ENCODE measurements around the gene BTBD17.
A peak's percentile ranks its signal among the peaks of the same experiment; 100 is the strongest.

BTBD17 gene

DNA sequence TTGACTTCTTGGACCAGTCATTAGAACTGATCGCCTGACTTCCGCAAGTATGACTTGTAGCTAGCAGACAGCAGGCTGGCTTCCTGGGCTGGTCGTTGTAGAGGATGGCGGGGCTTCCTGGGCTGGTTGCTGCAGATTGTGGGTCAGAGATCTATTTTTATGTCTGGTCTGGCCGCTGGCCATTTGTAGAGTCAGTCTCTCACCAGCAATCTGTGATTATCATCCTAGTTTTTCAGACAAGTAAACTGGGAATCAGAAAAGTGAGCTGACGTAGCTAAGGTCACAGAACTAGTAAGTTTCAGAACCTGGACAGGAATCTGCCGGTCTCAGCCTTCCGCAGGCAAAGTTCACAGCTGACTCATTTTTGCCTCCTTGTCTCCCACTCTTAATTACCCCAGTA is 24.7 kb upstream of the BTBD17 start:
- DNase-seq = no peak

DNA sequence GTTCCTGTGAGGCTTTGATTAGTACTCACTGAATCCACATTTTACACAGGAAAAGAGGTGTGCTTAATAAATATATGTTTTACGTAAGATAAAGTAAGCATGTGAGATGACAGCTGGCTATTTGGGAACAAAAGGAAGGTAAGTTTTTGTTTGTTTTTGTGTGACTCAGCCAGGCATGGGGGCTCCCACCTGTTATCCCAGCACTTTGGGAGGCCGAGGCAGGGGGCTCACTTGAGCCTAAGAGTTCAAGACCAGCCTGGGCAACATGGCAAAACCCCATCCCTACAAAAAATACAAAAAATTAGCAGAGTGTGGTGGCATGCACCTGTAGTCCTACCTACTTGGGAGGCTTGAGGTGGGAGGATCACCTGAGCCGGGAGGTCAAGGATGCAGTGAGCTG is 23.5 kb upstream of the BTBD17 start:
- no peak for DNase-seq

DNA sequence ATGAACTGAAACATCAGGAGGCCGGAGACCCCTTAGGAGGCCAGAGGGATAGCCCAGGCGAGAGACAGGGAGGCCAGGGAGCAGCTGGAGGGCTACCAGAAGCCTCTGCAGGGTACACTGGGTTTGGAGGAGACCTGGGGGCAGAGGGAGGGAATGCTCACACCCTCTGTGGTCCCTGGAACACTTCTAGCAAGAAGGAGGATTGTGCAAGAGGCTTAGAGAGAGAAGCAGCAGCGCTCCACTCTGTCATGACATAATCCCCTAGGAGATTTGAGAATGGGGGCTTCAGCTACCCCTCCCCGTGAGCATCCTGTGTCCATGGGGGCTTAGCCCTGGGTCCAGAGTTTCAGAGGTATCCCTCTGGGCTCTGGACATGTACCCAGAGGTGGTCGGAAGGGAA is 21.5 kb upstream of the BTBD17 start:
- no peak for DNase-seq

DNA sequence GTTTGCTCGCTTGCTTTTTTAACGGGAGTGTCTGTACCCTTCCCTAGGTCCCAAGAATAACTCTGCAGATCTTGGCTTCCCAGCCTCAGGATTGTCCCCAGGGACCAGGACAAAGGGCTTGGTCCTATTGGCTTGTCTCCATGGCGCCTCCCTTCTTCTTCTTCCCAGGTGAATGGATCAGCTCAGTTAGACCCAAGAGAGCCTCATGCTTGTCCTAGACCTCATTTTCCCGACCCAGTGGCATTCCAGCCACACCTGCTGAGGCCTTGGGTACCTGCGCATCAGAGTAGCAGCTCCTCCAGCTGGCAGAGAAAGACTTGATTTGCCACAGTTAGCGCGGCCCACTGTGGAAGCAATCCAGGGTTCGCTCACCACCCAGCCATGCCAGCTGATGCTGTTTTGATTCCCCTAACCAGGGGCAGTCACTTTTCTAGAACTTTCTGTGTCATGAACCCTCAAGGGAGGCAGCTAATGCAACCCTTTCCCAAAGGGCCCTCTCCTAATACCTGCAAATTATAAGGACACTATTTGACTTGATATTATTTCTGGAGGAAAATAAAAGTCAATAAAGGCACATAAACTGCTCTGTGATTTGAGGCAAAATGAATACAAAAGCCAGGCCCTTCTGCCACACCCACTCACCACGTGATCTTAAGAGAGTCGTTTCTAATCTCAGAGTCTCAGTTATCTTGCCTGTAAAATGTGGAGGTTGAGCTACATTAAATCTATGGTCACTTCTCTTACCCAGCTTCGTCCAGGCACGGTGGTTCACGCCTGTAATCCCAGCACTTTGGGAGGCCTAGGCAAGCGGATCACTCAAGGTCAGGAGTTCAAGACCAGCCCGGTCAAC is 19.5 kb upstream of the BTBD17 start:
- DNase-seq = no peak

DNA sequence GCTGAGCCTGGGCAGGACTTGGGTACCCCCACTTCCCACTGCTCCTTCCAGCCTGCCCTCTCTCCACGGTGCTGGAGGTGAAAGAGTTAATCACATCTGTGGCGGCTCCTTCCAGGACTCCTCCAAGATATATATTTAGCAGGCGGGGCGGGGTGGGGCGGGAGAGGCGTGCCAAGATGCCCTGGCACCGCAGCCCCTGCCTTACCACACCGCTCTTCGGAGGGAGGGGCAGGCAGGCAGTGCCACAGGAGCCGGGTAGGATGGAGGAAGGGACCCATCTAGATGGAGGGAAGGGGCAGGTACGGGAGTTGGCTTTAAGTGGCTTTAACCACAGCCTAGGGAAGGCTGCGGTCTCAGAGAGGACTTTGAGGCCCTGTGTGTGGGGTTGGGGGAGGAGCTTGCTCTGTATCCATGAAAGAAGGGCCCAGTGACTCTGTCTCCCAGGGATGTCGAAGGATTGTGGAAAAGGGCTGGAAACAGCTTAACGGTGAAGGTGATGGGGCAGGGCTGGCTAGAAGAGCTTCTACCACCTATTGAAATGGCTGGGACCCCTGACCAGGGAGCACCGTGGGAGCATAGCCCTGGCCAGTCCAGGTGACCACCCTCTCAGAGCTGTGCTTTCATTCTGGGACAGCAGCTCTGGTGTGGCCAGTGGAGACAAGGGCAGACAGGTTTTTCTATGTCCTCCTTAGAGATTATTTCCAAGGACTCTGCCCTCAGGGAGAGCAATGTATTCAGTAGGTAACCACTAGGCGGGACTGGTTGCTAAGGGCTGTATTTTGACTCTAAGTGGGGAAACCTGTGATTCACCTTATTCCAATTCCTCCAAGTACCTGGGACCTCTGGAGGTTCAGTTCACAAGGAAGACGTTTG is 18.7 kb upstream of the BTBD17 start:
- no peak for DNase-seq

DNA sequence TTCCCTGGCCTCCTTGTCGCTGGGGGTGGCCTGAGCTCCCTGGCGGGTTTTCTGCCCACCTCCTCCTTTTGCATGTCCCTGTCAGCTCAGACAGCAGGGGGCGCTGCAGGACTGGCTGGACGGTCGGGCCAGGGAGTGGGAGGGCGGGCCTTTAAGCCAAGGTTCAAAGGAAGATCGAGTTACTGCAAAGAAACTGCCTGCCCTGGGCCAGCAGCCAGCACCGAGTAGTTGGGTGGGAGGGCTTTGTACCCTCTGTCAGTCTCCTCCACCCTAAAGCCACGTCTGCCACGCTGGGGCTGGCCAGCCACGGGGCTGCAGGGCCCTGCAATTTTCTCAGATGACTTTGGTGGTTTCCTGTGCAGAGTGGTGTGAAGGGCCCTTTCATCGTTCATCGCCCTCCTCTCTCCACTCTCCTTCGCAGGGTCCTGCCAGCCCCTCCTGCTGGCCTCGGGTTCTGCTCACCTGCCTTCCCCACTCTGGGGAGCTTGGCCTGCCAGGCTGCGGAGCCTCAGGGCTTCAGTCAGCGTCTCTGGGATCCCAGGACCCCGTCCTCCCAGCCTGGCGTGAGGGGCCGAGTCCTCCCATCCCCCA is 17.9 kb upstream of the BTBD17 start:
- DNase-seq = peak; percentile 93

DNA sequence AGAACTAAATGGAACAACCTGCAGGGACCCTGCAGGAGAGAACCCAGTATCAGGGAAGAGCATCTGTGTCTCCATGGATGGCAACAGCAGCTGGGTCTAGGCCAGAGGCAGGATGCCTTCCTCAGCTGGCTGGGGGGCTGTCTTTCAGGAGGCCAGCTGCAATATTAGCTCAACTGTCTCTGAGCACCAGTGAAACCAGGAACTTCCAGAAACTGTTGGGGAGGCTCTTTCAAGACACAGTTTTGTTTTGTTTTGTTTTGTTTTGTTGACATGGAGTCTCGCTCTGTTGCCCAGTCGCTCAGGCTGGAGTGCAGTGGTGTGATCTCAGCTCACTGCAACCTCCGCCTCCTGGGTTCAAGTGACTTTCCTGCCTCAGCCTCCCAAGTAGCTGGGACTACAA is 13.2 kb upstream of the BTBD17 start:
- DNase-seq = no peak

DNA sequence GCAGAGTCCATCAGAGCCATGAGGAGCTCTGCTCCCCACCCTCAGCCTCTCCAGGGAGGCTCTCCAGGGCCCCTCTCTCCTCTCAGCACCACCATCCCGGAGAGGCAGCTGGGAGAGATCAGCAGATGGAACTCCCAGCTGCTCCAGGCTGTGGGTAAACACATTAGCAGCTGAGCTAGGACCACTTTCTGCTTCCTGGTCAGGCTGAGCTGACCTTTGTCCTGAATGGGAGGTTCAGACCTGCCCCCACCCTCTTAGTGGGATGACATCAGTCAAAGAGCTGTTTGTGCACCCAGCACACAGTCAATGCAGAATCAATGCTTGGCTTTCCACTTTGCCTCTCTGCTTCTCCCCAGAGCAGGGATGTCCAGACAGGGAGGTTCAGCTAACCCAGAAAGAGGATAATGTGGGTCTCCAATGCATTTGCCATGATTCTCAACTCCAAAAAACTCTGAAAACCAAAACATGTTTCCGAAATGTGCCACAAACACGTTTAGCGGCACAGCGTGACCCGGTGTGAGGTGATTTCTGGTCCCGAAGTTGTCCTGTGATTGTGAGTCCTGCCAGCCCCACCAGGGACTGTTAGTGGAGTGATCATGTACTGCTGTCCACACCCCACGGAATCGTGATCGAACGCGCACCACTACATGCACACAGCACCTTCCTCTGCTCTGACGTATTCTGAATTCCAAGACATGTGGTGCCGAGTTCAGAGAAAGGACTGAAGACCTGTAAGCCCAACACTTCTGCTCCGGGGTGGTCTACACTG is 12.4 kb upstream of the BTBD17 start:
- DNase-seq = no peak

DNA sequence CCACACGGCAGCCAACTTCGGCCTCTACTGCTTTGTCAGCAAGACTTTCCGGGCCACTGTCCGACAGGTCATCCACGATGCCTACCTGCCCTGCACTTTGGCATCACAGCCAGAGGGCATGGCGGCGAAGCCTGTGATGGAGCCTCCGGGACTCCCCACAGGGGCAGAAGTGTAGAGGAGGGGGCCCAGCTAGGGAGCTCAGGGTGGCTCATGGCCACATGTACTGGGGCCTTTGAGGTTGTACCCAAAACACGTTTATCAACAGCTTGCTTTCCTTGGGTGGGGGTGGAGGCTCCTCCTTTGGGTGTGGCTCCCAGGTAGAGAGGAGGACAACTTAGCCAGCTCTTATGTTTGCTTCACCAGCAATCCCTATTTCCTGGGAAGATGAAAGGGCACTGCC is 10.8 kb upstream of the BTBD17 start:
- no peak for DNase-seq

DNA sequence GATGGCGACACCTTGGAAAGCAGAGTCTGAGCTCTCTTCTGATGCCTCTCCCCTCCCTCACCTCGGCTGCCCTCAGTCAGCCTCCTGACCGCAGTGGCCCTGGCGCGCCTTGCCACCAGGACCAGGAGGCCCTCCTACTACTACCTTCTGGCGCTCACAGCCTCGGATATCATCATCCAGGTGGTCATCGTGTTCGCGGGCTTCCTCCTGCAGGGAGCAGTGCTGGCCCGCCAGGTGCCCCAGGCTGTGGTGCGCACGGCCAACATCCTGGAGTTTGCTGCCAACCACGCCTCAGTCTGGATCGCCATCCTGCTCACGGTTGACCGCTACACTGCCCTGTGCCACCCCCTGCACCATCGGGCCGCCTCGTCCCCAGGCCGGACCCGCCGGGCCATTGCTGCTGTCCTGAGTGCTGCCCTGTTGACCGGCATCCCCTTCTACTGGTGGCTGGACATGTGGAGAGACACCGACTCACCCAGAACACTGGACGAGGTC is 10.0 kb upstream of the BTBD17 start:
- DNase-seq = no peak

DNA sequence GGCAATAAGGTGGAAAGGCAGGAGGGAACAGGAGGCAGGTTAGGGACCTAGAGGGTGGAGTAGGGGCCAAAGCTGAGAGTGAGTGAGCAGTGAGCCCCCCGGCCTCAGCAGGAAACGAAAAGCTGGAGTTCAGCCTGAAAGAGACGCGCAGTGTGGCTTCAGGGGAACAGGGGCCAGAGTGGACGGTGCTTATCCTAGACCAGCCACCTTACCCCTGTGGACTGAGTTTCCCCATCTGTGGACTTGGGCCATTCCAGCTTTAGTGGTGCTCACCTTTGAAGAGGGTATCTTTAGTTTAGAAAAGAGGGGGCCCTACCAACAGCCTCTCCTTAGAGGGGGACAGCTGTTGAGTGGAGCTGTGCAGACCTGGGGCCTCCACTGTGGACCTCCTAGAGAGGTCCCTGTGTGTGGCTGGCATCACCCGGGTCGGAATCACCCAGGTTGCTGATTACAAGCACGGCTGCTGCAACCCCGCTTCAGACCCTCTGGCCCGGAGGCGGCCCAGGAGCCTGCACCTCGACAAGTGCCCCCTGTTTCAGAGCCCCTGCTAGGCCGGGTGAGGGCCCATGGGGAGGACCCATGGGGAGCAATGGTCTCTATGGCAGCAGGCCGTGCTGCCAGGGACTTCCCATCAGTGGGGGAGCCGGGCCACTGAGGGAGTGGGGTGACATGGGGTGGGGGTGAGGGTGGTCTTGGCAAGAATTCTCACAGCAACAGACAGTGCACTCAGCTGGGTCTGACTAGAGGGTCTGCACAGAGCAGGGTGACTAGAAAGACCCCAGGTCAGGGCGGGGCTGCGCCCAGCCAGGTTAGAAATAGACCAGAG is 8.2 kb upstream of the BTBD17 start:
- no peak for DNase-seq

DNA sequence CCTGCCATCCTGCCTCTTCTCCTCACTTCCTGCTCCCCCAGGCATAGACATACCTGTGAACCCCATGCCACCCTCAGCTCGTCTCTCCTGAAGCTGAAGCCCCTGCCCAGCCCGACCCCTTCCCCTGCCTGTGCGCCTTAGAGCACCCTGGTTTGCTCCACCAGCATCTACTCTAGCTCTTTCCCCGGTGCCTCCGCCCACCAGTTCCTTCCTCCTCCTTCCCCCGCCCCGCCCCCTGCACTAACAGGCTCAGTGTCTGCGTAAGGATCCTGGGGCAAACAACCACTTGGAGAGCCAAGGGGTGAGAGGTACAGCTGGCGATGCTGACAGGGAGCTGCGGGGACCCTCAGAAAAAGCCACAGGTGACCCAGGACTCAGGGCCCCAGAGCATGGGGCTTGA is 7.6 kb upstream of the BTBD17 start:
- peak; percentile 61 for DNase-seq

DNA sequence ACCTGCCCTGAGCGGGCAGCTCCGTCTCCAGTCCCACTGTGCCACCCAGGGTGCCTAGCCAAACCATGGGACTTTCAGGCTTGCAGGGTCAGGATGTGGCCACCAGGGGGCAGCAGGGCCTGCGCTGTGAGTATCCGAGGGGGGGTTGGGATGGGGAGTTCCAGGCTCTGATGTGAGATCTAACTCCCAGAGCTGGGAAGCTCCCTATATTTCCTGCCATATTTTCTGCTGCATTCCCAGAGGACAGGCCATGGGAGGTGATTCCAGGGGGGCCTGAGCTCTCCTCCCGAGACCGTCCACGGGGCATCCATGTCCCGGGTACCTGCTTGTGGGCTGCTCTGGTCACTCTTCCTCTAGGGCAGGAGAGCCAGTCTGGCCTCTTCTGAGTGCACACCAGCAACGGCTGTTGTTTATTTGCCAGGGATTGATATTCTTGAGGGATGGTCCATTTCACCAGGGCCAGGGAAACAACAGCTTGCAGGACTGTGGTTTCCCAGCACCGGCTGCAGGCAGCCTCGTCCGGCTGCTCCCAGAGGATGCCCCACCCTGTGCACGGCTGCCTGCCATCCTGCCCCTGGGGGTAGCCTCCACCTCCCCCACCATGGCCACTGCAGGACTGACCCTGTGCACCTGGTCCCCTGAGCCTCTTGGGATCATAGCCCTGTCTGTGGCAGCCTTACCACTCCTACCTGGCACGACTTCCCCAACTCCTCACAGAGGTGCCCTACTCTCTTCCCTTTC is 6.8 kb upstream of the BTBD17 start:
- peak; percentile 80 for DNase-seq

DNA sequence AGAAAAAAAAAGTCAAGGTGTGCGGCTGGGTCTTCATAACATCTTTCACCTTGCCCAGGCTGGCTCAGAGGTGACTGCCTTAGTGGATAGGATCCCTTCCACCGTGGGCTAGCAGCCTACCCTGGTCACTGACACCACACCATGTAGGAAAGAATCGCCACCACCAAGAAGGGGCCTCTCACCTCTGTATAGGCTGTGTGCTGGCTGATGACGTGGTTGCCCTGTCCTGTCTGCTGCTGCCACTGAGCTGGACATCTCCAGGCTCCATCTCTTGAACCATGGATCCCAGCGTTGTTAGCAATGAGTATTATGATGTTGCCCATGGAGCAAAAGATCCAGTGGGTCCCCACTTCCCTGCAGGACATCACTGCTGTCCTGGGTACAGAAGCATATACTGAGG is 5.5 kb upstream of the BTBD17 start, which contains the start of gene GPR142:
TSS of gene GPR142 (plus strand) at position 301 of the 400 bp plus-strand sequence. CDS start 2,035 bp downstream, outside the sequence.
- no peak for DNase-seq

DNA sequence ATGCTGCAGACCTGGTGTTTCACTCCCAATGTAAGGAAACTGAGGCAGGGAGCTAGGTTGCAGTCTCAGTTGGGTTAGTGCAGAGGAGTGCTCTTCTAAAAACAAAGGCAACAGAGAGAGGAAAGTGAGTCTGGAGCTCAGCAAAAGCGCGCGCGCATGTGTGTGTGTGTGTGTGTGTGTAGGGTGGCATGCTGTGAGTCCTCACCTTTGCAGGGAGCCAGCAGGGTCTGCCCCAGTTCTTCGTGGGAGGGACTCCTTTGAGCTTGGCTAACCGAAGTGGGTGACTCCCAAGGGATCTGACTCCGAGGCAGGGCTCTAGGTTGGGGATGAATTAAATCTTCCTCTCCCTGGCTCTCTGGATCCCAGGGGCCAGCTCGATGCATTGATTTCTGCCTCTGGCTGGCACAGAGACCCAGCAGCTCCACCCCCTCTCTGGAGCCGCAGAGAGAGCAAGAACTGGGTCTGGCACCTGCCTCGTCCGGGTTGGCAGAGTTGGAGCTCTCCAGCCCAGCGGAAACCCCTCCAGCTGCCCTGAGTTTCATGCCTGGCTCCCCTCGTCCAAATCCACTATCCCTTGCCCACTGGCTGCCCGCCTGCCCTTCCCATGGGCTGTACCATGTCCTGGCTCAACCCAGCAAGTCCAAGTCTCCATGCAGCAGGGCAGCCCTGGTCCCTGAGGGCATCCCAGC is 1.3 kb upstream of the BTBD17 start:
- DNase-seq = no peak

DNA sequence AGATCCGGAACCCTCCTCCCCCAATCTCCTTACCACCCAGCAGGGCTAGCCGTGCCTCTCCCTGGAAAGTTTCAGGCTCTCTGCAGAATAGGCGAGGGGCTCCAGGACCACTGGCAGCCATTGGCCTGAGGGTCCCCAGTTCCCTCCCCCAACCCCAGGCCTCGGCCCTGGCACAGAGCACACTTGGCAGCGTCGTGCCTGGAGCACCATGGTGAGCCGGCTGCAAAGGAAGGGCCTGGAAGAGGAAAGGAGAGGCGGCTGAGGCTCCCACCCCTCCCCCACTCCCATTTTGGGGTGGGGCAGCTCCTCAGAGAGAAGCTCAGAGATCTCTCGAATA is 369 bp upstream of the BTBD17 start:
- DNase-seq = no peak

DNA sequence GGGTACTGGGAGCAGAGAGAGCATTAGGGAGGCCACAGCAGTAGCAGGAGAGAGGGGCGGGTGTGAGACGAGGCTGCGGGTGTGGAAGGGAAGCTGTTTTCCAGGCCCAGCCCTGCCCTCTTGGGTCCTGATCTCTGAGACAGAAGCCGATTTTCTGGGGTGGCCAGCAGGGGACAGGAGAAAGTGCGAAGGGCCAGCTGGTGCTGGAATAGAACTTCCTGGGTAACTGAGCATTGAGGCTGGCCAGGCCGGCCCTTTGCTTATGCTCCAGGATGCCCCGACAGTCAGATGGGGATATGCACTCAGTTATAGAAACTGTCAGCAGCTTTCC is 804 bp downstream of the BTBD17 start:
- DNase-seq = no peak

DNA sequence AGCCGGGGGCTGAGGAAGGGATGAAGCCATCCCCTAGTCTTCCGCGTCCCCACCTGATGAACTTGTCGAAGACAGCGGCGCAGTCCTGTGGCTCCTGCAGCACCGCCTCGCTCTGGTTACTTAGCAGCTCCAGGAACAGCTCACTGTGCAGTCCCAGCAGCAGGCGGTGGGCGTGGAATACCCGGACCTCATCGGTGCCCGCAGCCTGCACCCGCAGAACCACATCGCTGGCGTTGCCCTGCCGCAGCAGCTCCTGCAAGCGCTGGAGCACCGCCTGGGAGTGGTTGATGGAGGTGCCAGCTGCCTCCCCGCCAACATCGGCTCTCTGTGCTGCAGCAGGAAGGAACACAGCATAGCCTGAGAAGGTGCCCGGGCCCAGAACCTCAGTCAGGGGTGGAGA is 1.8 kb downstream of the BTBD17 start:
- DNase-seq = no peak

DNA sequence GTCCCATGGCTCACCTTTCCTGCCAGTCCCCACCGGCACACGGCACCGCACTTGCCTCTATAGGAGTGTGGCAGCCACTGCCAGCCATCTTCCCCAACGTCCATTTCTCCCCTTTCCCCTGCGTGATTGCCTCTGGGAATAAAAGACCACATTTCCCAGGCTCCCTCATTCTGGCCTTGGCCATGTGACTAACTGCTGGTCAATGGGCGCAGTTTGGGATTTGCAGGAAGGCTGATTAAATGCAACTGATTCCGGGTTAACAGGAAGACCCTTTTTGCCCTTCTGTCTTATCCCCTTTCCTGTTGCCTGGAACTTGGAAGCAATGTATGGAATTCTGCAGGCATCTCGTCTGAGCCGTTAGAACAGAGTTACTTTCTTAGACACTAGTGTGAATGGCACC is 3.0 kb downstream of the BTBD17 start:
- DNase-seq = no peak

DNA sequence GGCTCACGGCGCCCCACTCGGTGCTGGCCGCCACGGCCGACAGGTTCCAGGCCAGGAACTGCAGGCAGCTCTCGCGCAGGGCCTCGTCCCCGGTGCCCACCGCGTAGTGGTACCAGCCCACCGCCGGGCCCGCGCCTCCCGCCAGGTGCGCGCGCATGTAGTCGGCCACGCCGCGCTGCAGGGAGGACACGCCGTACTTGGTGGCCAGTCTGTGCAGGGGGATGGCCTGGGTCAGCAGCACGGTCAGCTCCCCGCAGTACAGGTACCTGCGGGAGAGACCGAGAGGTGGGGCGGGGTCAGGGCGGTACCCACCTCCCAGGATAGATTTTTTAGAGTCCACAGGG is 4.2 kb downstream of the BTBD17 start:
- DNase-seq = no peak

Data from stimulated activated CD4-positive, alpha-beta T cell treated with anti-CD3 and anti-CD28 coated beads, Interleukin-4, amount 100 ng/mL, for 24 hours (primary cell).